ENCODE measurements around the gene NCAPD2.
A peak's percentile ranks its signal among the peaks of the same experiment; 100 is the strongest.

NCAPD2 gene

GRCh38 chr12:6534695-6534944 lies 40.7 kb downstream of the NCAPD2 start:
- CTCF ChIA-PET: interaction anchor here (0.6 to 1.7 kb wide), 4 partner anchors 19 to 569 kb away, joined by 3 to 12 read pairs (median 3); no protein-coding TSS in a partner anchor
- H3K27ac ChIP-seq (ENCODE audit: extremely low read depth, low read depth, low read length): peak overlapping the region; percentile 93
- H3K4me1 ChIP-seq (ENCODE audit: control insufficient read depth, insufficient read depth, low read length): peaks cover 12% of the 10 kb centered on the region
- peaks cover 22 to 76% of the 10 kb centered on the region in 2 experiments for H3K36me3 ChIP-seq (ENCODE audit: control insufficient read depth in 2 of 2, insufficient read depth in 1 of 2, low read length in 2 of 2)
- H3K9me3 ChIP-seq (ENCODE audit: control insufficient read depth, insufficient read depth, low read depth, low read length): no peaks in the 10 kb centered on the region
- TF ChIP-seq ZNF473 (tag by site-specific recombination; IDR thresholded peaks at IDR 0.05): no peak
- peak; percentile 54; the same call in 1 of the 2 replicates for TF ChIP-seq ZNF449 (tag by site-specific recombination; IDR thresholded peaks at IDR 0.05)
- peak; percentile 16; the same call in 1 of the 2 replicates for TF ChIP-seq ZNF585B (tag by site-specific recombination; IDR thresholded peaks at IDR 0.05)
- no peak for TF ChIP-seq SCRT2 (tag by site-specific recombination; IDR thresholded peaks at IDR 0.05)
- 0 out of 2 replicates have a peak, but pooled peaks have one; percentile 16 for TF ChIP-seq ZNF610 (tag by site-specific recombination; IDR thresholded peaks at IDR 0.05; ENCODE audit: borderline replicate concordance)
- TF ChIP-seq SALL2 (tag by site-specific recombination; IDR thresholded peaks at IDR 0.05; ENCODE audit: borderline replicate concordance): 0 out of 2 replicates have a peak, but pooled peaks have one; percentile 10
- TF ChIP-seq KLF10 (tag by site-specific recombination; IDR thresholded peaks at IDR 0.05): peak; percentile 40
- no peak for TF ChIP-seq ZEB2 (tag by site-specific recombination; IDR thresholded peaks at IDR 0.05)
- no peak for TF ChIP-seq ZNF221 (tag by site-specific recombination; IDR thresholded peaks at IDR 0.05; ENCODE audit: borderline replicate concordance)
- TF ChIP-seq ZNF341 (tag by site-specific recombination; IDR thresholded peaks at IDR 0.05; ENCODE audit: low read depth): no peak; the same call in 1 of the 2 replicates
- no peak for TF ChIP-seq ZBTB6 (tag by site-specific recombination; IDR thresholded peaks at IDR 0.05)
- 0 out of 2 replicates have a peak, but pooled peaks have one; percentile 54 for TF ChIP-seq ZSCAN5A (tag by site-specific recombination; IDR thresholded peaks at IDR 0.05)
- 0 out of 2 replicates have a peak, but pooled peaks have one; percentile 53 for TF ChIP-seq ZNF785 (tag by site-specific recombination; IDR thresholded peaks at IDR 0.05)
- TF ChIP-seq ZNF169 (tag by site-specific recombination; IDR thresholded peaks at IDR 0.05): peak; percentile 74; the same call in 1 of the 2 replicates
- TF ChIP-seq ZXDB (tag by site-specific recombination; IDR thresholded peaks at IDR 0.05): no peak
- TF ChIP-seq ZNF398 (tag by site-specific recombination; IDR thresholded peaks at IDR 0.05): peak; percentile 34; the same call in 1 of the 2 replicates
- TF ChIP-seq WT1 (tag by site-specific recombination; IDR thresholded peaks at IDR 0.05): no peak
- no peak for TF ChIP-seq OSR2 (tag by site-specific recombination; IDR thresholded peaks at IDR 0.05)
- no peak for TF ChIP-seq ZNF362 (tag by site-specific recombination; IDR thresholded peaks at IDR 0.05)
- POLR2A ChIA-PET: interaction anchor here (0.8 to 3.0 kb wide), 43 partner anchors 8 to 412 kb away, joined by 3 to 90 read pairs (median 6); partner anchors contain the start of genes CDCA3, COPS7A, MRPL51 and NCAPD2
- H3K4me3 ChIP-seq (ENCODE audit: low read depth, low read length): peak overlapping the region; percentile 73
